HepG2 (cell line): ENCODE measurements around the gene IRS2. TPM values are rescaled to one million over a fixed set of nuclear protein-coding genes. Genes with fewer than 3 reads are reported as not detected.
A peak's percentile ranks its signal among the peaks of the same experiment; 100 is the strongest.

Experiments
- ELF3 ChIP-seq: IDR thresholded peaks from 2 replicates; pipeline ENCODE4 v1.6.1; 2016; ENCODE audit warnings: missing genetic modification reagents, missing compliant biosample characterization
- JUND ChIP-seq: sonication (generic); formaldehyde crosslinking; IDR thresholded peaks from 2 replicates; pipeline ENCODE4 v1.8.0; 2022; ENCODE audit warnings: mild to moderate bottlenecking, missing genetic modification reagents
- MAFF ChIP-seq: IDR thresholded peaks from 2 replicates; pipeline ENCODE4 v1.6.1; 2011; ENCODE audit warnings: low read depth, low read length, improper control_type of control experiment
- NFE2L1 ChIP-seq: sonication (generic); formaldehyde crosslinking; IDR thresholded peaks from 2 replicates; pipeline ENCODE4 v1.4.0; 2020; ENCODE audit warnings: missing genetic modification reagents, mild to moderate bottlenecking, borderline replicate concordance
- NFE2L2 ChIP-seq: fragments of 150-350 bp; IDR thresholded peaks from 2 replicates; pipeline ENCODE4 v1.6.1; 2014; ENCODE audit warnings: low read length
- PLSCR1 ChIP-seq: sonication (generic); formaldehyde crosslinking; IDR thresholded peaks from 2 replicates; pipeline ENCODE4 v1.5.0; 2020; ENCODE audit warnings: missing genetic modification reagents, mild to moderate bottlenecking, borderline replicate concordance
- PPARG ChIP-seq: conservative IDR thresholded peaks from 2 replicates; pipeline ENCODE4 v1.6.1; 2016; ENCODE audit warnings: missing biosample characterization, missing genetic modification reagents
- PRPF4 ChIP-seq: fragments of 200-400 bp; formaldehyde crosslinking; IDR thresholded peaks from 2 replicates; pipeline ENCODE4 v1.6.1; 2016; ENCODE audit warnings: low read length, low read depth; ENCODE audit not compliant: poor library complexity, severe bottlenecking
- RBFOX2 ChIP-seq: fragments of 200-400 bp; formaldehyde crosslinking; IDR thresholded peaks from 2 replicates; pipeline ENCODE4 v1.6.1; 2017; ENCODE audit warnings: low read depth, mild to moderate bottlenecking, low read length
- SALL2 ChIP-seq: sonication (generic); formaldehyde crosslinking; IDR thresholded peaks from 2 replicates; pipeline ENCODE4 v1.8.1; 2023; ENCODE audit warnings: mild to moderate bottlenecking, missing genetic modification reagents, inconsistent platforms
- ZNF251 ChIP-seq: sonication (generic); formaldehyde crosslinking; IDR thresholded peaks from 2 replicates; pipeline ENCODE4 v1.9.0; 2021; ENCODE audit warnings: mild to moderate bottlenecking, missing genetic modification reagents
- ZNF253 ChIP-seq: sonication (generic); formaldehyde crosslinking; IDR thresholded peaks from 2 replicates; pipeline ENCODE4 v1.8.0; 2022; ENCODE audit warnings: mild to moderate bottlenecking, missing genetic modification reagents, borderline replicate concordance
- ZNF280D ChIP-seq: sonication (generic); formaldehyde crosslinking; IDR thresholded peaks from 2 replicates; pipeline ENCODE4 v1.5.1; 2020; ENCODE audit warnings: mild to moderate bottlenecking, missing genetic modification reagents
- ZNF503 ChIP-seq: sonication (generic); formaldehyde crosslinking; IDR thresholded peaks from 2 replicates; pipeline ENCODE4 v1.4.0; 2020; ENCODE audit warnings: missing genetic modification reagents
- ZNF556 ChIP-seq: sonication (generic); formaldehyde crosslinking; IDR thresholded peaks from 2 replicates; pipeline ENCODE4 v1.4.0; 2020; ENCODE audit warnings: mild to moderate bottlenecking, missing genetic modification reagents, borderline replicate concordance
- ZNF616 ChIP-seq: sonication (generic); formaldehyde crosslinking; IDR thresholded peaks from 2 replicates; pipeline ENCODE4 v1.5.0; 2020; ENCODE audit warnings: low read depth, mild to moderate bottlenecking, missing genetic modification reagents
- polyA plus RNA-seq, 8 experiments: library from polyadenylated mRNA; depleted of rRNA in 3 of 8; stranded (reverse) in 7 of 8; unstranded in 1 of 8; fragments of >200 nt; fragmentation: Illumina TruSeq in 4 of 8; extraction: Trizol in 4 of 8; gene quantifications; 2 replicates each; pipeline versions ENCODE4 v1.2.1 to v1.2.3, GENCODE V29; 2011 to 2016; ENCODE audit warnings: low read depth in 4 of 8, missing spikeins in 1 of 8, mixed read lengths in 1 of 8; ENCODE audit not compliant: insufficient read depth in 1 of 8
- total RNA-seq, 5 experiments: library from RNA; depleted of rRNA; stranded (reverse); fragments of >200 nt; fragmentation: Illumina TruSeq; extraction: Trizol; gene quantifications; 2 replicates each; pipeline ENCODE4 v1.2.3, GENCODE V29; 2016; ENCODE audit warnings: low read depth in 1 of 5
- TF ChIP-seq, protein P1 (sequence below): sonication (generic); formaldehyde crosslinking; IDR thresholded peaks from 2 replicates; pipeline ENCODE4 v1.5.1; 2020; ENCODE audit warnings: mild to moderate bottlenecking, missing genetic modification reagents, moderate library complexity
- TF ChIP-seq, protein P2 (sequence below): sonication (generic); formaldehyde crosslinking; IDR thresholded peaks from 2 replicates; pipeline ENCODE4 v1.9.0; 2022; ENCODE audit warnings: low read depth, missing genetic modification reagents
- TF ChIP-seq, protein P3 (sequence below): sonication (generic); formaldehyde crosslinking; IDR thresholded peaks from 2 replicates; pipeline ENCODE4 v1.4.0; 2020; ENCODE audit warnings: mild to moderate bottlenecking, missing genetic modification reagents, borderline replicate concordance

Gene IRS2
- total and polyA plus RNA-seq, 2 of the 13 experiments (the other 11 are each of a cell fraction or from before 2014, with no cell fraction given): 0.02 to 0.04 TPM

DNA sequence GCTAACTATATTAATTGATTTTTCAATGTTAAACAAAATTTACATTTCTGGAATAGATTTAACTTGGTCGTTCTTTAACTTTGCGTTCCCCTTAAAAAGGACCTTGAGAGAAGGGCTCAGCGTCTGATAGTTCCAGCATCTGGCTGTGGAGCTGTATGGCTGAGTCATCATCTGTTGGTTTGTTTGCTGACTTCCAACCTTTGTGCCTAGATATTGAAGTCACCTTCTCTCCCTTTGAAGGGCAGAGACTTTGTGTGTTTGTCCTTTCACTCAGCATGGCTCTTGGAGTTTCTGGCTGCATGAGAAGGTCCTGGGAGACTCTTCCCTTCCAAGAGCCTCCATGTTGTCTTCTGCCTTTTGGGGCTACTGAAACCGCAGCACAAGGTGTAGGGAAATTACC lies 16.6 kb upstream of the IRS2 start (continued):
- TF ChIP-seq NFE2L1 (CRISPR knock-in tag): no peak
- peak; percentile 96 for TF ChIP-seq MAFF
- TF ChIP-seq ZNF251 (CRISPR knock-in tag): no peak
- TF ChIP-seq ZNF253 (CRISPR knock-in tag): no peak
- no peak for TF ChIP-seq PLSCR1 (CRISPR knock-in tag)
- TF ChIP-seq ELF3: no peak
- no peak for TF ChIP-seq PRPF4
- TF ChIP-seq, protein P1, sequence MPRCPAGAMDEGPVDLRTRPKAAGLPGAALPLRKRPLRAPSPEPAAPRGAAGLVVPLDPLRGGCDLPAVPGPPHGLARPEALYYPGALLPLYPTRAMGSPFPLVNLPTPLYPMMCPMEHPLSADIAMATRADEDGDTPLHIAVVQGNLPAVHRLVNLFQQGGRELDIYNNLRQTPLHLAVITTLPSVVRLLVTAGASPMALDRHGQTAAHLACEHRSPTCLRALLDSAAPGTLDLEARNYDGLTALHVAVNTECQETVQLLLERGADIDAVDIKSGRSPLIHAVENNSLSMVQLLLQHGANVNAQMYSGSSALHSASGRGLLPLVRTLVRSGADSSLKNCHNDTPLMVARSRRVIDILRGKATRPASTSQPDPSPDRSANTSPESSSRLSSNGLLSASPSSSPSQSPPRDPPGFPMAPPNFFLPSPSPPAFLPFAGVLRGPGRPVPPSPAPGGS (CRISPR knock-in tag): no peak
- TF ChIP-seq PPARG: peak; percentile 69
- TF ChIP-seq ZNF616 (CRISPR knock-in tag): no peak
- no peak for TF ChIP-seq RBFOX2
- TF ChIP-seq ZNF280D (CRISPR knock-in tag): 0 out of 2 replicates have a peak, but pooled peaks have one; percentile 32
- TF ChIP-seq JUND (CRISPR knock-in tag): peak; percentile 95
- TF ChIP-seq, protein P2, sequence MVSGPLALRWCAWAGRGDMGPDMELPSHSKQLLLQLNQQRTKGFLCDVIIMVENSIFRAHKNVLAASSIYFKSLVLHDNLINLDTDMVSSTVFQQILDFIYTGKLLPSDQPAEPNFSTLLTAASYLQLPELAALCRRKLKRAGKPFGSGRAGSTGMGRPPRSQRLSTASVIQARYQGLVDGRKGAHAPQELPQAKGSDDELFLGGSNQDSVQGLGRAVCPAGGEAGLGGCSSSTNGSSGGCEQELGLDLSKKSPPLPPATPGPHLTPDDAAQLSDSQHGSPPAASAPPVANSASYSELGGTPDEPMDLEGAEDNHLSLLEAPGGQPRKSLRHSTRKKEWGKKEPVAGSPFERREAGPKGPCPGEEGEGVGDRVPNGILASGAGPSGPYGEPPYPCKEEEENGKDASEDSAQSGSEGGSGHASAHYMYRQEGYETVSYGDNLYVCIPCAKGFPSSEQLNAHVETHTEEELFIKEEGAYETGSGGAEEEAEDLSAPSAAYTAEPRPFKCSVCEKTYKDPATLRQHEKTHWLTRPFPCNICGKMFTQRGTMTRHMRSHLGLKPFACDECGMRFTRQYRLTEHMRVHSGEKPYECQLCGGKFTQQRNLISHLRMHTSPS (CRISPR knock-in tag): no peak
- 0 out of 2 replicates have a peak, but pooled peaks have one; percentile 30 for TF ChIP-seq ZNF503 (CRISPR knock-in tag)
- no peak for TF ChIP-seq ZNF556 (CRISPR knock-in tag)
- peak; percentile 81; the same call in 1 of the 2 replicates for TF ChIP-seq NFE2L2
- TF ChIP-seq, protein P3, sequence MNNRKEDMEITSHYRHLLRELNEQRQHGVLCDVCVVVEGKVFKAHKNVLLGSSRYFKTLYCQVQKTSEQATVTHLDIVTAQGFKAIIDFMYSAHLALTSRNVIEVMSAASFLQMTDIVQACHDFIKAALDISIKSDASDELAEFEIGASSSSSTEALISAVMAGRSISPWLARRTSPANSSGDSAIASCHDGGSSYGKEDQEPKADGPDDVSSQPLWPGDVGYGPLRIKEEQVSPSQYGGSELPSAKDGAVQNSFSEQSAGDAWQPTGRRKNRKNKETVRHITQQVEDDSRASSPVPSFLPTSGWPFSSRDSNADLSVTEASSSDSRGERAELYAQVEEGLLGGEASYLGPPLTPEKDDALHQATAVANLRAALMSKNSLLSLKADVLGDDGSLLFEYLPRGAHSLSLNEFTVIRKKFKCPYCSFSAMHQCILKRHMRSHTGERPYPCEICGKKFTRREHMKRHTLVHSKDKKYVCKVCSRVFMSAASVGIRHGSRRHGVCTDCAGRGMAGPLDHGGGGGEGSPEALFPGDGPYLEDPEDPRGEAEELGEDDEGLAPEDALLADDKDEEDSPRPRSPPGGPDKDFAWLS (CRISPR knock-in tag): no peak
- TF ChIP-seq SALL2 (CRISPR knock-in tag): no peak
